Mammary epithelial cell (primary cell): ENCODE data around the gene RBP4.

ENCODE experiments used
- EZH2 ChIP-seq: IDR thresholded peaks from 2 replicates; pipeline ENCODE4 v1.6.1; 2012; ENCODE audit warnings: low read length, inconsistent platforms, borderline replicate concordance
- TF ChIP-seq, protein P1 (sequence below), 2 donors: IDR thresholded peaks in 1 of 2; conservative IDR thresholded peaks in 1 of 2; 2 replicates each; pipeline ENCODE4 v1.5.1; 2011 to 2012; ENCODE audit warnings: inconsistent platforms in 2 of 2, low read length in 2 of 2, mild to moderate bottlenecking in 2 of 2, control low read depth in 1 of 2, low read depth in 1 of 2; ENCODE audit not compliant: insufficient read depth in 1 of 2; ENCODE audit errors: extremely low read depth in 1 of 2

DNA sequence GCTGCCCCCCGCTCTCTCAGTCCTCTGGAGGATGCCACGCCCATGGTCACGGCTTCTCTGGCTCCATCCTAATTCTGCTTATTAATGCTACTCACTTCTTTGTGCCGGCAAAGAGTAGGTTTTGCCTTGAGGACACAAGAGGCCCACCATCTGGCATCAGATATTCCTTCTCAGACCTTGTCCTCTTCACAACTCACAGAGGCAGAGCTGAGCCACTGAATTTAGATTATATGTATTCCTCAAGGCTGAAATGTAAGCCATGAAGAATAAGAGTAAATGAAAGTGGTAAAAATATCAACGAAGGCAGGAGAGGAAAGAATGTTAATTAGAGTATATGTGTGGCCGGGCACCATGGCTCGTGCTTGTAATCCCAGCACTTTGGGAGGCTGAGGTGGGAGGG is 6.5 kb downstream of the RBP4 start:
- TF ChIP-seq, protein P1, sequence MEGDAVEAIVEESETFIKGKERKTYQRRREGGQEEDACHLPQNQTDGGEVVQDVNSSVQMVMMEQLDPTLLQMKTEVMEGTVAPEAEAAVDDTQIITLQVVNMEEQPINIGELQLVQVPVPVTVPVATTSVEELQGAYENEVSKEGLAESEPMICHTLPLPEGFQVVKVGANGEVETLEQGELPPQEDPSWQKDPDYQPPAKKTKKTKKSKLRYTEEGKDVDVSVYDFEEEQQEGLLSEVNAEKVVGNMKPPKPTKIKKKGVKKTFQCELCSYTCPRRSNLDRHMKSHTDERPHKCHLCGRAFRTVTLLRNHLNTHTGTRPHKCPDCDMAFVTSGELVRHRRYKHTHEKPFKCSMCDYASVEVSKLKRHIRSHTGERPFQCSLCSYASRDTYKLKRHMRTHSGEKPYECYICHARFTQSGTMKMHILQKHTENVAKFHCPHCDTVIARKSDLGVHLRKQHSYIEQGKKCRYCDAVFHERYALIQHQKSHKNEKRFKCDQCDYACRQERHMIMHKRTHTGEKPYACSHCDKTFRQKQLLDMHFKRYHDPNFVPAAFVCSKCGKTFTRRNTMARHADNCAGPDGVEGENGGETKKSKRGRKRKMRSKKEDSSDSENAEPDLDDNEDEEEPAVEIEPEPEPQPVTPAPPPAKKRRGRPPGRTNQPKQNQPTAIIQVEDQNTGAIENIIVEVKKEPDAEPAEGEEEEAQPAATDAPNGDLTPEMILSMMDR (conservative IDR thresholded peaks at IDR 0.05 in 1 of 2, IDR thresholded peaks at IDR 0.05 in 1 of 2; ENCODE audit: extremely low read depth in 1 of 2, insufficient read depth in 1 of 2, low read depth in 1 of 2, low read length in 2 of 2) = no peak
- TF ChIP-seq EZH2 = no peak
